GM12872 (cell line): ENCODE results near the gene RAPGEF6.

Experiments
- CTCF ChIP-seq: IDR thresholded peaks from 3 replicates; pipeline ENCODE4 v1.5.1; 2011; ENCODE audit warnings: low read depth, mild to moderate bottlenecking, low read length, moderate library complexity; ENCODE audit not compliant: insufficient read depth

RAPGEF6 gene

GRCh38 chr5:131387255-131387654, 247.8 kb downstream of the RAPGEF6 start:
- no peak for TF ChIP-seq CTCF

DNA sequence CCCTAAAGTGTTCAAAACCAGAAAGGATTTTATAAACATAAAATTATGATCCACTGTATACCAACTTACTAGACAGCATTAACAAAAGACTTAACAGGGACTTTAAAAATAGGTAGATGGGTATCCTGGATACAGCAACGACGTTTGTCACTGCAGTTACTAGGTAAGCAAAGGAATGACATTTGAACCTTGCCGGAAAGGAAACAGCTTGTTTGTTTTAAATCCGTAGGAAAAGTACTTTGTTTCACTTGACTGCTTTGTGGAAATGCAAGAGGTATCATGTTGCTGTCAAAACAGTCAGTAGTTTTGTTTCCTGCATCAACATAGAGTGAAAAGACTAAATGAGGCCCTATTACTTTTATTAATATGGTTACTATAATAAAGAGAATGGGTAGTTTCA, 248.2 kb downstream of the RAPGEF6 start:
- TF ChIP-seq CTCF, result no peak

GRCh38 chr5:131386124-131386523, 248.9 kb downstream of the RAPGEF6 start:
- TF ChIP-seq CTCF, result no peak

DNA sequence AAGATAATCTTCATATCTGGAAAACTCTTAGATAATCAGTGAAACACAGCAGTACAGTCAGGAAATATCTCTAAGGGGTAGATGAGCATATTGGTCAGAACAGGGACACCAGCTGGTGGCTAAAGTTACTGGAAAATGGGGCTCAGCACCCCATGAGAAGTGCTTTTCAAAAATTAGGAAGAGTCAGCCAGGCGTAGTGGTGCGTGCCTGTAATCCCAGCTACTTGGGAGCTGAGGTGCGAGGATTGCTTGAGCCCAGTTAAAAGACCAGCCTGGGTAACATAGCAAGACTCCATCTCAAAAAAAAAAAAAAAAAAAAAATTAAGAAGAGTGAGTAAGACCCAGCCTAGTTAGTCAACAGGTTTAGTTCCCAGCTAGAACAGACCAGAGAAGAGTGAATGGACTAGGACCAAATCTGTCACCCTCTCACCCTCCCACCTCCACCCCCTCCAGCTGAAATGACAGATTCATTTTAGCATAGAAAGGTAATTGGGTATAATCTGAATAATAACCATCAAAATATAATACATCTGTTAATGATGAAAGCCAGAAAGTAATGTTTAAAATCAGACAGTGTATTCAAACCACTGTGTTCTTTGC, 250.3 kb downstream of the RAPGEF6 start:
- no peak for TF ChIP-seq CTCF

GRCh38 chr5:131384173-131384572, 250.9 kb downstream of the RAPGEF6 start:
- no peak for TF ChIP-seq CTCF

- TF ChIP-seq CTCF, result peak; percentile 79
Measured at GRCh38 chr5:131382407-131383395, 252.3 kb downstream of the RAPGEF6 start.

- no peak for TF ChIP-seq CTCF
Measured at GRCh38 chr5:131381777-131382176, 253.3 kb downstream of the RAPGEF6 start.
